CD4-positive, alpha-beta T cell treated with Interleukin-6 at 100 ng/mL for 8 hours (primary cell): Measurements from ENCODE around the gene RPL39.
"Not testable (repeated sequence)": the region's sequence is repeated elsewhere in the genome, so short reads cannot be mapped to it uniquely, and the experiment has no call there.

Source experiments
- DNase-seq: peaks from one replicate; pipeline ENCODE4 v3.0.0-alpha.2; 2020; ENCODE audit warnings: mixed read lengths, low spot score

RPL39 gene

GRCh38 chrX:119763181-119763580, 28.2 kb downstream of the RPL39 start:
- DNase-seq = no peak

GRCh38 chrX:119762718-119763117, 28.7 kb downstream of the RPL39 start:
- DNase-seq = no peak

- DNase-seq = no peak
Observed at GRCh38 chrX:119760026-119760877, 31.2 kb downstream of the RPL39 start.

DNA sequence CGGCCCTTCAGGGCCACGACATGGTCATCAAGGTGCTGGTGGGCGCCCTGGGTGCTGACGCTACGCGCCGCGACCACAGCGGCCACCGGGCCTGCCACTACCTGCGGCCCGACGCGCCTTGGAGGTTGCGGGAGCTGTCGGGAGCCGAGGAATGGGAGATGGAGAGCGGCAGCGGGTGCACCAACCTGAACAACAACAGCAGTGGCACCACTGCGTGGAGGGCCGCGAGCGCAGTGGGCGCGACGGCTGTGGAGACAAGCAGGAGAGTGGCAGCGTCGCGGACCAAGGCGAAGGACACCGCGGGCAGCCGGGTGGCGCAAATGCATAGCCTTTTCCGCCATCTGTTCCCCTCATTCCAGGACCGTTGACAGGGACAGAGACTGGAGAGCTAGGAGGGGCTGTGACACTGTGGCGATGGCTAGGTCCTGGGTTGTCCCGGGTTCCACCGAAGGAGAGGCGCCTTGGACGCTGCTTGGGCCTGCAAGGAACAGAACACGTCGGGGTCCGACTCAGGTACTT, 32.1 kb downstream of the RPL39 start:
- DNase-seq = no peak

DNA sequence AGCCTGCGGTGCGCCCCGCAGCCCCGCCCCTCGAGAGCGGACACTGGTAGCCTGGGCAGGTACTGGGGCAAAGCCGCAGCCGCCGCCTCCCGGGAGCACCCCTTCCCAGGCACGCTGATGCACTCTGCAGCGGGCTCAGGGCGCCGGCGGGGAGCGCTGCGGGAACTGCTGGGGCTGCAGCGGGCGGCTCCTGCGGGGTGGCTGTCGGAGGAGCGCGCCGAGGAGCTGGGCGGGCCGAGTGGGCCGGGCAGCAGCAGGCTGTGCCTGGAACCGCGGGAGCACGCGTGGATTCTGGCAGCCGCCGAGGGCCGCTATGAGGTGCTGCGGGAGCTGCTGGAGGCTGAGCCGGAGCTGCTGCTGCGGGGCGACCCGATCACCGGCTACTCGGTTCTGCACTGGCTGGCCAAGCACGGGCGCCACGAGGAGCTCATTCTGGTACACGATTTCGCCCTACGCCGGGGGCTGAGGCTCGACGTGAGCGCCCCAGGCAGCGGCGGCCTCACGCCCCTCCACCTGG, 32.6 kb downstream of the RPL39 start:
- DNase-seq = peak; percentile 25

- DNase-seq = peak; percentile 11
Observed at GRCh38 chrX:119757979-119758730, 33.3 kb downstream of the RPL39 start, which contains the start of gene SOWAHD. TSS of gene SOWAHD (plus strand) at chrX:119758588. CDS start at chrX:119758668, 80 bp downstream.

DNA sequence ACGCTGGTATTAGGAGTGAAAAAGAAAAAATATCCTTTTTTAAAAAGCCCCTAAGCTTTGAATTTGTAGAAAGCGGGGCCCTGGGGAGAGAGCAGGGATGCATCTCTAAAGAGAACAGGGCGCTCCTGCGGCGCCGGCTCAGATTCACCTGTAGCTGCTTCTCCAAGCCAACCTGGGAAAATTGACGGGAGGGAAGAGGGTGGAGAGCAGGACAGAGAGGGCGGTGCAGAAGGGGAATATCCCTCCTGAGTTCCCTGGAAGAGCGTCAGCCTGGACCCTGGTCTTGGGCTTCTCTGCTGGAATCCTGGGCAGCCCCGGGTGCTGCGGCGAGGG, 33.8 kb downstream of the RPL39 start:
- no peak for DNase-seq

GRCh38 chrX:119756926-119757635, 34.3 kb downstream of the RPL39 start:
- peak; percentile 30 for DNase-seq

GRCh38 chrX:119755981-119756533, 35.4 kb downstream of the RPL39 start:
- peak; percentile 66 for DNase-seq

DNA sequence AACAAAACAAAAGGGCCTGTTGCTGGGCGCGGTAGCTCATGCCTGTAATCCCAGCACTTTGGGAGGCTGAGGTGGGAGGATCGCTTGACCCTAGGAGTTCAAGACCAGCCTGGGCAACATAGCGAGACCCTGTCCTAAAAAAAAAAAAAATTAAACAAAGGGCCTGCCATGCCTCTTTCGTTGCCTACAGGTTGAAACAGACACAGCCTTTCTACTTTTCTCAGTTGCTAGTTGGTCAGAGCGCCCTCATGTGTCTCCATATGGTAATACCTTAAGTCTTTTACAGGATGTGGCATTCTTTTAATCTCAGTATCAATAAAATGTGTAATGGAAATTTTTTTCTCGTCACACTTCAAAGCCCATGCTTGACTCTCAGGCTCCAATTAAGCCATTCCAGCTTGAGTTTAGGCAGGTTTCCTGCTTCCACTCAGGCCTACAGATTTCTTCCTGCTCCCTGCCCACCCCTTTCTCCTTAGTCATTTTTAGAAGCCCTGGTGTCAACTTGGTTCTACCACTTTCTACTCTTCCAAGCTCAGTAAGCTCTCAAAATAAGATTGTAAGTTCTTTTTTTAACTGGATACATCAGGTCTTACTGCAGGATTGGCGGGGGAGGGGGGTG, 37.7 kb downstream of the RPL39 start:
- peak; percentile 79 for DNase-seq

- DNase-seq = no peak
Observed at GRCh38 chrX:119753001-119753400, 38.4 kb downstream of the RPL39 start.

DNA sequence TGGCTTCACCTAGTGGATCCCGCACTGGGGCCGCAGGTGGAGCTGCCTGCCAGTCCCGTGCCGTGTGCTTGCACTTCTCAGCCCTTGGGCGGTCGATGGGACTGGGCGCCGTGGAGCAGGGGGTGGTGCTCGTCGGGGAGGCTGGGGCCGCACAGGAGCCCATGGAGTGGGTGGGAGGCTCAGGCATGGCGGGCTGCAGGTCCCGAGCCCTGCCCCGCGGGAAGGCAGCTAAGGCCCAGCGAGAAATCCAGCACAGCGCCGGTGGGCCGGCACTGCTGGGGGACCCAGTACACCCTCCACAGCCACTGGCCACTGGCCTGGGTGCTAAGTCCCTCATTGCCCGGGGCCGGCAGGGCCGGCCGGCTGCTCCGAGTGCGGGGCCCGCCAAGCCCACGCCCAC, 40.7 kb downstream of the RPL39 start:
- not testable (repeated sequence) for DNase-seq

DNA sequence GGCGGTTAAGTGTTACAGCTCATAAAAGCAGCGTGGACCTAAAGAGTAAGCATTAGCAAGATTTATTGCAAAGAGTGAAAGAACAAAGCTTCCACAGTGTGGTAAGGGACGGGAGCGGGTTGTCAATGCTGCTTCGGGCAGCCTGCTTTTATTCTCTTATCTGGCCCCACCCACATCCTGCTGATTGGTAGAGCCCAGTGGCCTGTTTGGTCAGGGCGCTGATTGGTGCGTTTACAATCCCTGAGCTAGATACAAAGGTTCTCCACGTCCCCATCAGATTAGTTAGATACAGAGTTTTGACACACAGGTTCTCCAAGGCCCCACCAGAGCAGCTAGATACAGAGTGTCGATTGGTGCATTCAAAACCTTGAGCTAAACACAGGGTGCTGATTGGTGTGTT, 41.3 kb downstream of the RPL39 start:
- DNase-seq = not testable (repeated sequence)

- no peak for DNase-seq
Observed at GRCh38 chrX:119745283-119745848, 46.1 kb downstream of the RPL39 start.

DNA sequence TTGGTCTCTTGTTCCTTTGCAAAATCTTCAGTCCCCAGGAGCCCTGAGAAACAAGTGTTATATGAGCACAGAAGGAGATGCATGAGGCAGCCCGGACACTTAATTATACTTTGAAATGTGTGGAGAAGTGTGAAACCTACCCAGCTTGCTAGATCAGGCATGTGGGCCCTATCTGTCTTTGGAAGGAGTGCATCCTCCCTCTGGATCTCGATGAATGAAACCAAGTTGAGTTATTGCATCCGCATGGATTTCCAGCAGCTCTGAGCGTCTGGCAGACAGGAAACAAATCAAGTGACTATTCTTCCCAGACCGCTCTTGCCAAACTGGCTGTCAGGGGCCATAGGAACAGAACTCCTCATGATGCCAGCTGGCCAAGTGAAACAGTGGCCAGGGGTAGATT, 52.7 kb downstream of the RPL39 start:
- DNase-seq = no peak
